Measurements from ENCODE around the gene CALY.

CALY gene

GRCh38 chr10:133350950-133351329 is 14.2 kb upstream of the CALY start:
- no peak overlapping the region for H3K9ac ChIP-seq (ENCODE audit: low read depth, low read length, poor library complexity, severe bottlenecking)
- H3K4me2 ChIP-seq (ENCODE audit: low read depth, low read length, poor library complexity, severe bottlenecking), result no peak overlapping the region
- H3K27me3 ChIP-seq (ENCODE audit: insufficient read depth, low read length, poor library complexity, severe bottlenecking), result no peaks in the 10 kb centered on the region
- no peak for TF ChIP-seq EZH2phosphoT487 (IDR thresholded peaks at IDR 0.05; ENCODE audit: borderline replicate concordance)
- TF ChIP-seq, protein P1, sequence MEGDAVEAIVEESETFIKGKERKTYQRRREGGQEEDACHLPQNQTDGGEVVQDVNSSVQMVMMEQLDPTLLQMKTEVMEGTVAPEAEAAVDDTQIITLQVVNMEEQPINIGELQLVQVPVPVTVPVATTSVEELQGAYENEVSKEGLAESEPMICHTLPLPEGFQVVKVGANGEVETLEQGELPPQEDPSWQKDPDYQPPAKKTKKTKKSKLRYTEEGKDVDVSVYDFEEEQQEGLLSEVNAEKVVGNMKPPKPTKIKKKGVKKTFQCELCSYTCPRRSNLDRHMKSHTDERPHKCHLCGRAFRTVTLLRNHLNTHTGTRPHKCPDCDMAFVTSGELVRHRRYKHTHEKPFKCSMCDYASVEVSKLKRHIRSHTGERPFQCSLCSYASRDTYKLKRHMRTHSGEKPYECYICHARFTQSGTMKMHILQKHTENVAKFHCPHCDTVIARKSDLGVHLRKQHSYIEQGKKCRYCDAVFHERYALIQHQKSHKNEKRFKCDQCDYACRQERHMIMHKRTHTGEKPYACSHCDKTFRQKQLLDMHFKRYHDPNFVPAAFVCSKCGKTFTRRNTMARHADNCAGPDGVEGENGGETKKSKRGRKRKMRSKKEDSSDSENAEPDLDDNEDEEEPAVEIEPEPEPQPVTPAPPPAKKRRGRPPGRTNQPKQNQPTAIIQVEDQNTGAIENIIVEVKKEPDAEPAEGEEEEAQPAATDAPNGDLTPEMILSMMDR (conservative IDR thresholded peaks at IDR 0.05; ENCODE audit: low read length), result no peak
- H3K9me2 ChIP-seq (replicated peaks; ENCODE audit: low read depth, low read length), result no peaks in the 10 kb centered on the region
- no peaks in the 10 kb centered on the region for H3F3A ChIP-seq (ENCODE audit: low read depth)
- H3K79me2 ChIP-seq (ENCODE audit: insufficient read depth, low read length), result no peaks in the 10 kb centered on the region
- no peaks in the 10 kb centered on the region for H3K4me1 ChIP-seq (ENCODE audit: insufficient read depth, low read length, poor library complexity, severe bottlenecking)
- H3K36me3 ChIP-seq (ENCODE audit: insufficient read depth, low read length), result no peaks in the 10 kb centered on the region
- no peak overlapping the region for H3K4me3 ChIP-seq (ENCODE audit: low read length, poor library complexity, severe bottlenecking)
- no peaks in the 10 kb centered on the region; the same call in 1 of the 2 replicates for H3K9me3 ChIP-seq (ENCODE audit: insufficient read depth, low read depth, low read length)
- H4K20me1 ChIP-seq (ENCODE audit: insufficient read depth, low read length, poor library complexity, severe bottlenecking), result no peaks in the 10 kb centered on the region
- no peak overlapping the region for H2AFZ ChIP-seq (ENCODE audit: low read length)

DNA sequence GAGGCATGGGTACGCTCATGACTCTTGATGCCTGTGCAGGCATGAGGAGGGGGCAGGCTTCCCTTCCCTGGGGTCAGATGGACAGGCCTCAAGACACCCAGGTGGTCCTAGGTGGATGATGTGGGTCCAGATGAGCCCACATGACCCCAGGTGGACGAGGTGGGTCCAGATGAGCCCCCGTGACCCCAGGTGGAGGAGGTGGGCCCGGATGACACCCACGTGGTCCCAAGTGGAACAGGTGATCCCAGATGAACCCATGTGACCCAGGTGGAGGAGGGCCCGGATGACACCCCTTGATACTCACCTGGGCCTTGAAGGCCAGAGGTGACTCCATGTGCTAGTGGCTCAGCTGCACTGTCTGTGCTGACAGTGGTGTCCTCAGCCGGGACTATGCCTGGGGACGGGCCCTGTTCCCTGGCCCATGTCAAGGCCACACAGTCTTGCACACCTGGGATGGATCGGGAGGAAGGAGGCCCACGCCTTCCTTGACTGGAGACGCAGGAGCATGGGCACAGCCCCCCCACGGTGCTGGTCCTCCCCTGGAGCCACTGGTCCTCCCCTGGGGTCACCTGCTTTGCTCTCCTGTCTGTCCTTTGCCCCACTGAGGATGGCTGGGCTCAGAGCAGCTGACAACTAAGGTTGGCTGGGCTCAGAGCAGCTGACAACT is 13.7 kb upstream of the CALY start:
- H2AFZ ChIP-seq (ENCODE audit: low read length), result no peak overlapping the region
- no peaks in the 10 kb centered on the region for H3K36me3 ChIP-seq (ENCODE audit: insufficient read depth, low read length)
- no peaks in the 10 kb centered on the region; the same call in 1 of the 2 replicates for H3K9me3 ChIP-seq (ENCODE audit: insufficient read depth, low read depth, low read length)

DNA sequence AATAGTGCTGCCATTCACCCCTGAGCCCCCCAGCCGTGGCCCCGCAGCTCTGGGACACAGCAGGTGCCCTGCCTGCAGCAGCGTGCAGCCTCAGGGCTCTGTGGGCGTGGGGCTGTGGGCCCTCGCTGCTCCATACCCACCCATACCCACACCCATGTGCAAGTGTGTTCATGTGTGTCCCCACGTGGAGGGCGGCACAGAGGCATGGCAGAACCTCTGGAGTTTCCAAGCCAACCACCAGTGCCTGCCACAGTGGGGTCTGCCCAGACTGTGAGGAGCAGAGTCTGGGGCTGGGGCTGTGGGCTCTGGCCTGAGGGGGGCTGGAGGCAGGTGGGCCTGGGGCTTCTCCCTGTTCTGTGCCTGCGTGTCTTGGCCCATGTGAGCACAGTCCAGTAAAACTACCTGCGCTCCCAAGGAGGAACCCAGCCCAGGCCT is 12.9 kb upstream of the CALY start:
- TF ChIP-seq, protein P1 (conservative IDR thresholded peaks at IDR 0.05; ENCODE audit: low read length), result no peak
- TF ChIP-seq EZH2phosphoT487 (IDR thresholded peaks at IDR 0.05; ENCODE audit: borderline replicate concordance), result no peak
- Histone ChIP-seq H4K20me1 (ENCODE audit: insufficient read depth, low read length, poor library complexity, severe bottlenecking) (no peaks in the 10 kb centered on the region), H3K4me3 (ENCODE audit: low read length, poor library complexity, severe bottlenecking) (no peak overlapping the region), H3K9ac (ENCODE audit: low read depth, low read length, poor library complexity, severe bottlenecking) (no peak overlapping the region), H3K79me2 (ENCODE audit: insufficient read depth, low read length) (no peaks in the 10 kb centered on the region), H3K27me3 (ENCODE audit: insufficient read depth, low read length, poor library complexity, severe bottlenecking) (no peaks in the 10 kb centered on the region), H3K9me2 (replicated peaks; ENCODE audit: low read depth, low read length) (no peaks in the 10 kb centered on the region), H3F3A (ENCODE audit: low read depth) (no peaks in the 10 kb centered on the region), H3K9me3 (ENCODE audit: insufficient read depth, low read depth, low read length) (peaks cover 4% of the 10 kb centered on the region; the same call in 1 of the 2 replicates), H3K4me2 (ENCODE audit: low read depth, low read length, poor library complexity, severe bottlenecking) (no peak overlapping the region), H2AFZ (ENCODE audit: low read length) (no peak overlapping the region), H3K36me3 (ENCODE audit: insufficient read depth, low read length) (no peaks in the 10 kb centered on the region), H3K4me1 (ENCODE audit: insufficient read depth, low read length, poor library complexity, severe bottlenecking) (no peaks in the 10 kb centered on the region)

More for the DNA sequence above, 13.7 kb upstream of the CALY start:
- Histone ChIP-seq H3K4me1 (ENCODE audit: insufficient read depth, low read length, poor library complexity, severe bottlenecking) (no peaks in the 10 kb centered on the region), H4K20me1 (ENCODE audit: insufficient read depth, low read length, poor library complexity, severe bottlenecking) (no peaks in the 10 kb centered on the region), H3K9me2 (replicated peaks; ENCODE audit: low read depth, low read length) (no peaks in the 10 kb centered on the region), H3K4me3 (ENCODE audit: low read length, poor library complexity, severe bottlenecking) (no peak overlapping the region), H3F3A (ENCODE audit: low read depth) (no peaks in the 10 kb centered on the region), H3K9ac (ENCODE audit: low read depth, low read length, poor library complexity, severe bottlenecking) (no peak overlapping the region), H3K27me3 (ENCODE audit: insufficient read depth, low read length, poor library complexity, severe bottlenecking) (no peaks in the 10 kb centered on the region), H3K4me2 (ENCODE audit: low read depth, low read length, poor library complexity, severe bottlenecking) (no peak overlapping the region), H3K79me2 (ENCODE audit: insufficient read depth, low read length) (no peaks in the 10 kb centered on the region)
- TF ChIP-seq, protein P1 (conservative IDR thresholded peaks at IDR 0.05; ENCODE audit: low read length), result no peak
- no peak for TF ChIP-seq EZH2phosphoT487 (IDR thresholded peaks at IDR 0.05; ENCODE audit: borderline replicate concordance)

All from Loucy (cell line).